NCI-H345 treated with DMSO at 0.1 percent for 48 hours (cell line): ENCODE results near the gene ATP11A.
"Not testable (repeated sequence)": the region's sequence is repeated elsewhere in the genome, so short reads cannot be mapped to it uniquely, and the experiment has no call there.

ENCODE experiments used
- DNase-seq: peaks from one replicate; lab custom pipeline; 2025; ENCODE audit not compliant: unreplicated experiment; lab: John Stamatoyannopoulos, UW

ATP11A gene

GRCh38 chr13:112669881-112670499 lies 19.8 kb upstream of the ATP11A start:
- DNase-seq = no peak

- no peak for DNase-seq
These were observed 19.0 kb upstream of the ATP11A start for GRCh38 chr13:112670864-112671263.

- no peak for DNase-seq
These were observed 18.5 kb upstream of the ATP11A start for GRCh38 chr13:112671359-112671758.

GRCh38 chr13:112672651-112673284 lies 17.1 kb upstream of the ATP11A start:
- no peak for DNase-seq

DNA sequence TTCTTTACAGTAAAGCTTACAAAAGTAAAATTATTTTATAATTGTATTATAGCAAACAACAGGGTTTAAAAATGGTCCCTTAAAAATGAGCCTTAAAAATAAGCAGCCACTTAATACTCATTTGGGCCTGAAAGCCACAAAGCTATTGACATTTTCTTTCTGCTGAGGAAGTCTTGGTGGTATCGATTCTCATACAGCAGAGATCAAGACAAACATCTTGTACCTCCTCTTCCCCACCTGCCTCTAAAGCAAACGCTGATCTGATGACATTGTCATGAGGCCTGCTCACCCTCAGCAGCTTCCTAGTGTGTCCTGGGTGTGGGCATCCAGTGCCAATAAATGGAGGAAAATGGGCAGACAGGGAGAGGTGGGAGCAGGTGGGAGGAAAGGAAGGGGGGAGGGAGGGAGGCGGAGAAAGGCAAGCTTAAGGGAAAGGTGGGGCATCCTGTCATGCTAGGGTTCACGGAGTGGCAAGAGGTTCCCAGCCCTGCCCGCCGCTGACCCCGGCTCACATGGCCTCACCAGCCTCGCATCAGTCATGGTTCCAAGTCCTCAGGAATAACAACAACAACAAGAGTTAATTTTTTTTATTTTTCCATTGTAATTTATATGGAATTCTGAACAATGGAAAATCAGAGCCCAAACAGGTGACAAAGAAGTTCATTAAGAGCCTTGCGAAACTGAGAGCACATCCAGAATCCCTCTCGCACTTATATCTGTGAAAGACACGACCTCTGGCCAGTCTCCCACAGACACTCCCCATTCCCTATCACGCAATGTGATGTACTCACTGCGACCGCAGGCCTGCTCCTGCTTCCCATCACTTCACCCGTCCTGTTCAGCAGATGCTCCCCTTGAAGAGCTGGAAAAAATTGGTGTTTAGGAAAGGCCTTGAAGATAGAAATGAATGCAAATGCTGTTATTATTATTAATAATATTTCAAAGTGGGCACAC lies 15.1 kb upstream of the ATP11A start:
- no peak for DNase-seq

- DNase-seq = no peak
These were observed 14.5 kb upstream of the ATP11A start for GRCh38 chr13:112675366-112675756.

DNA sequence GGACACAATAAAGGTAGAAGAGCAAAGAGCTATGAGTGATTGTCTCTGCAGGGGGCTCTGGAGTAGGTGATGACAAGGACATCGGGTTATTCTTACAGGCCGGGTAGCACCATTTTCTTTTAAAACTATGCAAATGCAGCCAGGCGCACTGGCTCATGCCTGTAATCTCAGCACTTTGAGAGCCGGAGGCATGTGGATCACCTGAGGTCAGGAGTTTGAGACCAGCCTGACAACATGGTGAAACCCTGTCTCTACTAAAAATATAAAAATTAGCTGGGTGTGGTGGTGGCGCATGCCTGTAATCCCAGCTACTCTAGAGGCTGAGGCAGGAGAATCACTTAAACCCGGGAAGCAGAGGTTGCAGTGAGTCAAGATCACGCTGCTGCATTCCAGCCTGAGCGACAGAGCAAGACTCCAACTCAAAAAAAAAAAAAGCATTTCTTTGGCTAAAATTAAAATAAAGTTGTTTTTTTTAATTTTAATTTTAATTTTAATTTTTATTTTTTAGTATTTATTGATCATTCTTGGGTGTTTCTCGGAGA lies 12.3 kb upstream of the ATP11A start:
- not testable (repeated sequence) for DNase-seq

DNA sequence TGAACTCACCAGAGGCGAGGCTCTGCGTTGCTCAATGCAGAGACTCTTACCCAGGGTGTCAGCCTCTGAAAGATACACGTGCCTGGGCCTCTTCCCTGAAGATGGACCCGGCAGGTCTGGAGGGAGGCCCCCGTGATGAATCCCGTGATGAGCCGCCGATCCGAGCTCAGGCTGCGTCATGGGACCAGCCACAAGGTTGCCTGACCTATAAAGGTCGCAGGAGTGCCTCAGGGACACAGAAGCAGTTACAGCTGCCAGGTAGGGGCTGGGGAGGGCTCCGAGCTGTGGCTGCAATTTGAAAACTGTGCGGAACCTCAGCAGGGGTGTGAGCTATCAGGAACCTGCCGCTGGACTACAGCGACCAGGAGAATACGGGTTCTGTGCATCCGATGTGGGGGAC lies 10.5 kb upstream of the ATP11A start:
- DNase-seq = no peak

DNA sequence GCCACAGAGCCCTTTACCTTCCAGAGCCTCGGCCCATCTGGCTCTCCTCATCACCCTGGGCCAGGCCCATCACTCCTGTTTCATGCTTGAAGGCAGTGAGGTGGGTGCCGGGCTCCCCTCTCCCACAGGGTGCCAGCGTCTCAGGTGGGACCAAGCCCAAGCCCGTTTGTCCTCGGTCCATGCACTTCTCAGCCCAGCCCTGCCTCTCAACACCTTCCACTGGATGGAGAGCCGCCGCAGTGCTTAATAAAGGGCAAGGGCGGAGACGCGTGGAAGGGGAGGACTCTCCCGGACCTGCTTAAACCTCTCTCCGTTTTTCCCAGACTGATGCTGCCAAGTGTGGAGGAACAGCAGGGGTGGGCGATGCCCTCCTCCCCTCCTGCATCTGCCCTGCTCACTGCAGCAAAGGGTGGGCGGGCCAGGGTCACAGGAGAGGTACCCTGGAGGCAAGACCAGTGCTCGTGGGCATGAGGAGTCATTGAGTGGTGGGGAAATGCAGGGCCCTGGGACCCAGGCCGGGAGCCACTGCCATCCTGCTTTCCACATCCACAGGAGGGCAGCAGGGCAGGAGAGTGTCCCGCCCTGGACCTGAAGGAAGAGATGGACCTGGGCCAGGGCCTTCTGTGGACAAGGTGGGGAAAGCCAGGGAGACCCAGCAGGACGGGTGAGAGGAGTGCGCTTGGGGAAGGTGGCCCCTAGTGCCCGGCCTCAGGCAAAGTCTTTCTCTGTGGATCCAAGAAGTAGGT lies 9.7 kb upstream of the ATP11A start:
- no peak for DNase-seq

GRCh38 chr13:112680741-112681360 lies 9.0 kb upstream of the ATP11A start:
- DNase-seq = no peak

DNA sequence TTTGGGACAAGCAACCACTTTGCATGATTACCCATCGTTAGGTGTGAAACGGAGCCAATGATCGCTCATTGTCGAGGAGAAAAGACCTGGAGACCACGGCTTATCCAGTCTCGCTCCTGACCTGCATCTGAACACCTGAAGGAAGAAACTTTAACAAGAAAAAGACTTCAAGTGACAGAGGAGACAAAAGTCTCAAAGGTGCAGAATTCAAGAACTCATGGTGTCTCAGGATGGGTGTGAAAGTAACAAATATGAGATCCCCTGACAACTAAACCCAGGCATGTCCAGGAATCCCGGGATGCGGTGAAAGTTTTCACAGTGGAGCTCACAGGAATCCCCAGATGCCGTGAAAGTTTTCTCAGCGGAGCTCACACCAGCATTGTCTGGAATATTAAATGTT lies 6.3 kb upstream of the ATP11A start:
- DNase-seq = no peak

GRCh38 chr13:112684071-112684845 lies 5.6 kb upstream of the ATP11A start:
- DNase-seq = no peak

- not testable (repeated sequence) for DNase-seq
These were observed 4.5 kb upstream of the ATP11A start for GRCh38 chr13:112685189-112685805.

GRCh38 chr13:112685896-112686295 lies 3.9 kb upstream of the ATP11A start:
- no peak for DNase-seq

GRCh38 chr13:112686364-112686763 lies 3.5 kb upstream of the ATP11A start:
- no peak for DNase-seq

- no peak for DNase-seq
These were observed 2.9 kb upstream of the ATP11A start for GRCh38 chr13:112686987-112687386.

DNA sequence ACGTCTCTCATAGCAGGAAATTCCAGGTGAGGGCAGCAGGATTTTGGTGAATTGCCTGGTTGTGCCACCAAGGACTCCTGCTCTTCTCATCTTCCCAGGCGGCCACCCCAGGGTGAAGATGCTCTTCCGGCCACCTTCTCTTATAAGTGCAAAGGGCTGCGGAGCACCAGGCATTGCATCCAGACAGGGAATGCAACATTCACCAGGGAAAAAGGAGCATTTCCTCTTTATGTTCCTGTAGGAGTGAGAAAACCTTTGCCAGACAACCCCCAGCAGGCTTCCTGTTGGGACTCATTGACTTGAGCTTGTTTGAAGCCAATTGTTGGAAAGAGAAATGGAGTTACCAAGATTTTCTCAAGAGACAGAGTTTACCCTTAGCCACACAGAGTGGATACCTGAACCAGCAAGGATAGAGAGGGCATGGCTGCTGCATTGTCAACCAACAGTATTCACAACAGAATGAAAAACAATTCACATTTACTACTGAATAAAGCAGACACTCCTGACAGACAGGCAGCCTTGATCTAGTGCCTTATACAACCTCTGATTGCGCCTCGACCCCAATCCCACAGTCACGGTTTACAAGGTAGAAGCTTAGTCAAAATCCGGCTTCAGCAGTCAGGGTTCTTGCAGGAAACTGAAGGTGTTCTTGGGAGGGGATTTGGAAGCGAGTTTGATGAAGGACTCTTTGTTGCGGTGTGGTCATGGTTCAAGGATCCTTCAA lies 1.8 kb upstream of the ATP11A start:
- DNase-seq = no peak

- no peak for DNase-seq
These were observed 1.1 kb upstream of the ATP11A start for GRCh38 chr13:112688560-112689302.
